Activated naive CD4-positive, alpha-beta T cell treated with anti-CD3 and anti-CD28 coated beads for 36 hours (primary cell): Measurements from ENCODE around the gene BRSK1. TPM values are rescaled to one million over a fixed set of nuclear protein-coding genes. Genes with fewer than 3 reads are reported as not detected.

Source experiments
- CTCF ChIA-PET: fragments of 350-600 bp; sonication (Branson Sonifier 250); formaldehyde crosslinking; loops from one replicate; lab custom pipeline; 2021; ENCODE audit warnings: antibody characterized with exemption; lab: Charles Lee
- DNase-seq: peaks from one replicate; pipeline ENCODE4 v3.0.0-alpha.2; 2020
- H3K27ac Mint-ChIP-seq: one replicate; pipeline ENCODE4 v1.8.0; 2021; ENCODE audit warnings: mild to moderate bottlenecking, mixed read lengths
- H3K27me3 Mint-ChIP-seq: one replicate; pipeline ENCODE4 v1.8.0; 2021; ENCODE audit warnings: low read depth, mixed read lengths
- H3K36me3 Mint-ChIP-seq: one replicate; pipeline ENCODE4 v1.8.0; 2021; ENCODE audit warnings: low read depth, mixed read lengths
- H3K4me1 Mint-ChIP-seq: one replicate; pipeline ENCODE4 v1.8.0; 2021; ENCODE audit warnings: low read depth, mixed read lengths
- H3K4me3 Mint-ChIP-seq: one replicate; pipeline ENCODE4 v1.8.0; 2021; ENCODE audit warnings: mild to moderate bottlenecking, moderate library complexity, mixed read lengths
- H3K9me3 Mint-ChIP-seq: one replicate; pipeline ENCODE4 v1.8.0; 2021; ENCODE audit warnings: mixed read lengths
- intact Hi-C: fragments of 100-400 bp; cut with micrococcal nuclease; formaldehyde crosslinking; loops from one replicate; pipeline ENCODE4 v1.15.1; 2023
- total RNA-seq, 2 experiments: library from RNA; stranded (reverse); gene quantifications; one replicate each; pipeline ENCODE4 v1.2.3, GENCODE V29; 2021

Gene BRSK1
- total RNA-seq, 2 experiments from 2014 or later = 1.4 to 2.2 TPM

DNA sequence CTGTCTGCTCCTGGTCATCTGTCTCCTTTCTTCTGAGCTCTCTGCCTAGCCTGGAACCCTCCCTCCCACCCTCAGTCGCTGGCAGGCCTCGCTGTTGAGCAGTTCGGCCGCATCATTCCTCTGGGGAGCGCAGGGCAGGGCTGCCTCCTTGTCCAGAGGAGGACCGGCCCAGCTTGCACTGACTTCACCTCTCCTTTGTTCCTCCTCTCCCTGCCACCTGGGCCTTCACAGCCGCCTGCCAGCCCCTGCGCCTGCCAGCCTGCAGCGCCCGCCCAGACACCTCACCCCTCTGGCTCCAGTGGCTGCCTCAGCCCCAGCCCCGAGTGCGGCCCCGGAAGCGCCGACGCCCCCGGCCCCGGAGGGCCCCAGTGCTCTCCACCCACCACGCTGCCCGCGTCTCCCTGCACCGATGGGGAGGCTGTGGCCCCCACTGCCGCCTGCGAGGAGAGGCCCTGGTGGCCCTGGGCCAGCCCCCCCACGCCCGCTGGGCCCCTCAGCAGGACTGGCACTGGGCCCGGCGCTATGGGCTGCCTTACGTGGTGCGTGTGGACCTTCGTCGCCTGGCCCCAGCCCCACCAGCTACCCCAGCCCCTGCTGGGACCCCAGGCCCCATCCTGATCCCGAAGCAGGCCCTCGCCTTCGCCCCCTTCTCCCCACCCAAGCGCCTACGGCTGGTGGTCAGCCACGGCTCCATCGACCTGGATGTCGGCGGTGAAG, 63.1 kb downstream of the BRSK1 start:
- Mint-ChIP-seq H3K36me3 (peaks cover 10% of the 10 kb centered on the region), H3K9me3 (no peaks in the 10 kb centered on the region), H3K4me1 (no peaks in the 10 kb centered on the region), H3K27ac (no peak overlapping the region), H3K27me3 (peaks cover 16% of the 10 kb centered on the region), H3K4me3 (no peak overlapping the region)
- no peak for DNase-seq
- intact Hi-C loops = no loop called here
- CTCF ChIA-PET = no interaction called here

DNA sequence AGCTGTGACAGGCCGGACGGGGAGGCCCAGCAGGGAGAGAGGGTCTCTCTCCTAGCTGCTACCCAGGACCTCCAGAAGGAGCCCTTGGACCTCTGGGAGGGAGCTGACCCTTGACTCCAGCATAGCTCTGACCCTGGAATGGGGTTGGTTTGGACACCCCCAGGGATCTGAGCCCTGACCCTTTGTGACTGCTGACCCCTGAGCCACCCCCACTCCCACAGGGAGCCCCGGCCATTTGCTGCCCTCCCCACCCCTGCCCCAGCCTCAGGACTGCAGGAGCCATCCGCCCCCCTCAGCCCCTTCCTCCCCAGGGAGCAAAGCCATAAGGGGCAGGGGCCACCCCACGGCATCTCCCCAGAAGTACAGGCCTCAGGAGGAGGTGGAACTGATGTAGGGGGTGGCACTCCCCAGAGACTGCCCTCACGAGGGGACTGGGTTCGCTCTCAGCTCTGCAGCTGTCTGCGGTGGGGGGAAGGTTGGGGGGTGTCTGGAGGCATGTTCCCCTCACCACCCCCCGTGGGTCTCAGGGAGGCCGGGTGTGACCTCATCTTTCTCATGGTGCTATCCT, 63.7 kb downstream of the BRSK1 start:
- Mint-ChIP-seq H3K27me3 (peaks cover 22% of the 10 kb centered on the region), H3K4me3 (no peak overlapping the region), H3K4me1 (peaks cover 1% of the 10 kb centered on the region), H3K36me3 (peaks cover 8% of the 10 kb centered on the region), H3K9me3 (no peaks in the 10 kb centered on the region), H3K27ac (no peak overlapping the region)
- intact Hi-C loops = no loop called here
- no peak for DNase-seq
- CTCF ChIA-PET = no interaction called here

DNA sequence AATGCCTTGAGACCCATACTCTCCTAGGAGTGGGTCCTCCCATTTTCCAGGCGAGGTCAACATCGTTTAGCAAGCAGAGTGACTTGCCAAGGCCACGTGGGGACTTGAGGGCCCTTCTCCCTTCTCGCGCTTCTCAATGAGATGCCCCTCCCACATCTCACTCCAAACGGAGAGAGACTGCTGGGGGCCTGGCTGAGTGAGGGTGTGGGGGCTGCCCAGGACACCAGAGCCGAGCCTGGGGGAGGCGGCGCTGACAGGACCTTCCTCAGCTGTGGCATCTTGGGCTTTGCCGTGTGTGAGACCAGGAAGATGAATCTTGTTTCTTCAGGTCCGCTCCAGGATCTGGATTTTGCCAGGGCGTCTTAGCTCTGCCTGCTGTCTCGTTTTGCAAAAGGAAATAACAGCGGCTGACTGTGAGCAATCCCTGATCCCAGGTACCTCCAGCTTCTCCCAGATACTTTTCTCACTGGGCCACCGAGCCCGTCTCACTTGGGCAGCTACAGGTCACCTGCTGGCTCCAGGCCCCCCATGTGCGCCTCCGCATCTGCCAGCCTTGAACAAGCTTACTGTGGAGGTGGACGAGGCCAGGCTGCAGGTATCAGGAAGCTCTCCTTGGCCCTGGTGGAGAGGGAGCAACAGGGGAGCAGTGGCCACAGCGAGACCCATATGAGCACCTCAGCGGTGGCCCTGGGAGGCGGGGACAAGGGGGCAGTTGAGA, 64.7 kb downstream of the BRSK1 start:
- Mint-ChIP-seq H3K4me1 (peaks cover 11% of the 10 kb centered on the region), H3K9me3 (no peaks in the 10 kb centered on the region), H3K36me3 (peaks cover 1% of the 10 kb centered on the region), H3K27me3 (peaks cover 32% of the 10 kb centered on the region), H3K27ac (no peak overlapping the region), H3K4me3 (no peak overlapping the region)
- CTCF ChIA-PET = interaction anchor here (1.0 to 2.4 kb wide), 3 partner anchors 47 to 188 kb away, joined by 3 to 7 read pairs (median 3); no protein-coding TSS in a partner anchor
- no peak for DNase-seq
- intact Hi-C loops = no loop called here

DNA sequence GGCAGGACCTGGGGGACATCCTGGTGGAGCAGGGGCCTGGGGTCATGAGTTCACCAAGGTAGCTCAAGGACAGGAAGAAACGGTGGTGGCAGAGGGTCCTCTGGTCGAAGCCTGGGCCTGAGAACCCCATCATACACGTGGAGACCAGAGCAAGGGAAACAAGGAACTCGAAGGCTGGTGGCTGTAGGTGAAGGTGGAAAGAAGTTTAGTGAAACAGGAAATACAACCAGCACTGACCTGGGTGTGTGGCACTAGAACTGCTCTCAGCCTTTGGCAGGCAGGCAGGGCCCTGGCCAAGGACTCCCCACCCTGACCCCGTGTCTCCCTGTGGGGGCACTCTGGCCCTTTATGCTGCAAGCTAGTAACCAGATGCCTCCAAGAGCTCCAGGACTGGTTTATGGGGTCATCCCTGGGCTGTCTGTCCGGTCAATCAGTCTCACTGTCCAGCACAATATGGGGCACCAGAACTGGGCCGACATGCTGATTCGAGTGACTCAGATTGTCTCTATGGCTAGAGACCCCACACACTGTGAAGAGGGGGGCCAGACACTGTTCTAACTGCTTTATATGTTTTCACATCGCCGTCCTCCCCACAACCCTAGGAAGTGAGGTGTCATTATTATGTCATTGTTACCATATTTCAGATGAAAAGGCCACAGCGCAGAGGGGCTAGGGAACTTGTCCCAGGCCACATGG, 67.0 kb downstream of the BRSK1 start:
- intact Hi-C loops = loop anchor here (5.0 kb wide), 1 partner anchor 48 kb away; no protein-coding TSS in a partner anchor
- Mint-ChIP-seq H3K36me3 (no peaks in the 10 kb centered on the region), H3K27ac (no peak overlapping the region), H3K27me3 (peaks cover 41% of the 10 kb centered on the region), H3K9me3 (no peaks in the 10 kb centered on the region), H3K4me3 (no peak overlapping the region), H3K4me1 (peaks cover 15% of the 10 kb centered on the region)
- CTCF ChIA-PET = no interaction called here
- DNase-seq = no peak

DNA sequence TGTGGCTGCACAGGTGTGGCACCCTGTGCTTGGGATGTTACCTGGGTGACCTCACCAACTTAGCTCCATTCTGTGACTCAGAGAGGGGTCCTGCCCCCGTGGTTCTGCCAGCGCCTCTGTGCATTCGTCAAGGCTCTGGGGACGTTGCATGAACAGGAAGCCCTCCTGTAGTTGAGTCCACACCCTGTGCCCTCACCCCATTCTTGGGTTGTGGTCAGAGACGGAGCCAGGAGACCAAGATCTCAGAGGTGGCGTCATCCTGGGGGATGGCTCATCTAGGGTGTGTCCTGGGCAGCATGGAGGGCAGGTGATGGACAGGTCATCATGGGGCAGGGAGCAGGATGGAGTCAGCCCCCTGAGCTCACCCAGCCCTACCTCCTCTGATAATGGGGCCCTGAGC, 68.2 kb downstream of the BRSK1 start:
- CTCF ChIA-PET = interaction anchor here (0.8 kb wide), 1 partner anchor 32 kb away, joined by 3 read pairs; the partner anchor contains the start of gene TMEM238

DNA sequence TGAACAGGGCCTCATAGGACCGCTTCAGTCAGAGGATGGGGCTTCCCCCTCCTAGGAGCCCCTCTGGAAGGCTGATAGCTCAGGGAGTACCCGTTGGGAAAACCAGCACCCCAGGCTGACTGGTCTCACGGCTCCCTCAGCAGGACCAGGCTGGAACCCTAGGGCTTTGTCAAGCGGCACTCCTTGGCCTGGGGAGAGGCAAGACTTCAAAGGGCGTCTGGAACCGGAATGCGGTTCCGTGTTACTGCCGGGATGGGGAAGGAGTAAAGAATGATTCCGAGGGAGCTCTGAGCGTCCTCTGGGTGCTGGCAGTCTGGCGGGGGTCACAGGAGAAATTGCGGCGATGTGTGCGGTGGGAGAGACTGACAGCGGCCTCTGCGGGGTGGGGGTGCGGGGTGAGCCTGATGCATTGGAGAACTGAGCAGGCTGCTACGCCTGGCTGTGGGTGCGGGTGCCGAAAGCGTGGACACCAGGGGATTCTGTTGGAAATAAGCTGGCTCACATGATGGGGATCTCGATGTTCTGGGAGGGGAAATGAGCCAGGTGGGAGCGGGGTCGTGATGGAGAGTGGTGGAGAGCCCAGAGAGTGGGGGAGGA, 68.8 kb downstream of the BRSK1 start:
- H3K4me1 Mint-ChIP-seq = peaks cover 15% of the 10 kb centered on the region
- peaks cover 47% of the 10 kb centered on the region for H3K27me3 Mint-ChIP-seq
- intact Hi-C loops = loop anchor here (5.0 kb wide), 1 partner anchor 50 kb away; no protein-coding TSS in a partner anchor
- DNase-seq = no peak
- no peak overlapping the region for H3K27ac Mint-ChIP-seq
- peak overlapping the region; percentile 10 for H3K4me3 Mint-ChIP-seq
- no peaks in the 10 kb centered on the region for H3K36me3 Mint-ChIP-seq
- no peaks in the 10 kb centered on the region for H3K9me3 Mint-ChIP-seq
- CTCF ChIA-PET = interaction anchor here (0.6 to 0.8 kb wide), 2 partner anchors 25 to 32 kb away, joined by 3 read pairs; partner anchors contain the start of gene TMEM238

More for the DNA sequence above, 68.2 kb downstream of the BRSK1 start:
- peaks cover 15% of the 10 kb centered on the region for H3K4me1 Mint-ChIP-seq
- H3K9me3 Mint-ChIP-seq = no peaks in the 10 kb centered on the region
- H3K36me3 Mint-ChIP-seq = no peaks in the 10 kb centered on the region
- H3K4me3 Mint-ChIP-seq = no peak overlapping the region
- intact Hi-C loops = loop anchor here (5.0 kb wide), 1 partner anchor 50 kb away; no protein-coding TSS in a partner anchor
- DNase-seq = no peak
- peaks cover 42% of the 10 kb centered on the region for H3K27me3 Mint-ChIP-seq
- no peak overlapping the region for H3K27ac Mint-ChIP-seq

DNA sequence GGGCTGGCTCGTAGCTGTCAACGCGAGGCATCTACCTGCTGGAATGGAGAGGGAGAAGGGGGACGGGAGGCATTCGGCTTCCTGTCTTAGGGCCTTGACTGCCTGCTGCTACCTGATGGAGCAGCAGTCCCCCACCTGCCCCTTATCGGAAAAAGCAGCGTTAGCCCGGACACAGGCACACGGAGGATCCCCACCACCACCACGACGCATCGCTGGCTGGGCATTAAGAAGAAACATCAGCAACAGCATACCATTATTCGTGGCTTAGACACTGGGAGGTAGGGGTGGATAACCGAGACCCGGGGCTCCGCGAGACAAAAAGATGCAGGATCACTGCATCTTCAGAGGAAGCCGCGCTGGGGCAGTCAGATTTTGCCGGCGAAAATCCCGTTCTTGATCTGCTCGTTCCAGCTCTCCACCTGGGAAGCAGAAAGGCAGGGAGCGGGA, 69.6 kb downstream of the BRSK1 start:
- H3K36me3 Mint-ChIP-seq = no peaks in the 10 kb centered on the region
- no peak for DNase-seq
- intact Hi-C loops = loop anchor here (5.0 kb wide), 1 partner anchor 51 kb away; no protein-coding TSS in a partner anchor
- peaks cover 49% of the 10 kb centered on the region for H3K27me3 Mint-ChIP-seq
- peak overlapping the region; percentile 73 for H3K4me3 Mint-ChIP-seq
- CTCF ChIA-PET = no interaction called here
- no peak overlapping the region for H3K27ac Mint-ChIP-seq
- H3K4me1 Mint-ChIP-seq = peaks cover 15% of the 10 kb centered on the region
- H3K9me3 Mint-ChIP-seq = no peaks in the 10 kb centered on the region

DNA sequence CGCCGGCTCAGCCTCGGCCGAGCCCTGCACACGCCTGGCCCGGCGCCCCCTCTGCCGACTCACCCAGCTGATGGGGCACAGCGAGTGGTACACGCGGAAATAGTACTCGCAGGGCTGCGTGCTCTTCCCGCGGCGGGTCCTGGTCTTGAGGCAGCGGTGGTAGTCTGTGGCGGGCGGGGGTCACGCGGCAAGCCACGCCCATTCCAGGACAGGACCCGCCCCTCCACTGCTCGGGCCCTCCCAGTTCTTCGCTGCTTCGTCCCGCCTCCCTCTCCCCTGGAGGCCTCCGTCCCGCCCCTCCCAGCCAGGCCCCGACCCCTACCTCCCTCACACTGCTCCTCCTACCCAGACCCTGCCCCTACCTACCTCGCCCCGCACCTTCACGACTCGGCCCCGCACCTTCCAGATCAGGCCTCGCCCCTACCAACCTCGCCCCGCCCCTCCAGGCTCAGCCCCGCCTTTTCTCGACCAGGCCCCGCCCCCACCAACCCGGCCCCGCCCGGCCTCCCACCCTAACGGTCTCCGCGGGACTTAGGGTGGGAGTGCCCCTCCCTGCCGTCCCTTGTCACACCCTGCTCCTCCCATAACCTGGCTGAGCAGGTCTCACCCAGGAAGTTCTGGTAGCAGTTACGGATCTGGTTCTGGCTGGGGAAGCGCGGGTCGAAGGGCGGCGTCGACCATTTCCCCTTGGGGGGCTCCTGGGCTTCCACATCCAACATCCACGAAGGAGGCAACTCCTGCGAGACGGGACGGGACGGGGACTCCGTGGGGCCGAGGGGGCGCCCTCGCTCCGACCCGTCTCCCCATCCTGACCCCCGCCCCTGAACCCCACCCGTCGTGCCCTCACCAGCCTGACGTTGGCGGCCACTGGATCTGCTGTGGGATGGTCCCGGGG, 70.3 kb downstream of the BRSK1 start:
- peaks cover 49% of the 10 kb centered on the region for H3K27me3 Mint-ChIP-seq
- CTCF ChIA-PET = no interaction called here
- DNase-seq = peak; percentile 76
- H3K4me1 Mint-ChIP-seq = peaks cover 15% of the 10 kb centered on the region
- intact Hi-C loops = loop anchor here (1.0 to 5.0 kb wide), 2 partner anchors 15 to 52 kb away; partner anchors contain the start of gene KMT5C
- no peaks in the 10 kb centered on the region for H3K9me3 Mint-ChIP-seq
- no peaks in the 10 kb centered on the region for H3K36me3 Mint-ChIP-seq
- peak overlapping the region; percentile 73 for H3K4me3 Mint-ChIP-seq
- H3K27ac Mint-ChIP-seq = no peak overlapping the region

DNA sequence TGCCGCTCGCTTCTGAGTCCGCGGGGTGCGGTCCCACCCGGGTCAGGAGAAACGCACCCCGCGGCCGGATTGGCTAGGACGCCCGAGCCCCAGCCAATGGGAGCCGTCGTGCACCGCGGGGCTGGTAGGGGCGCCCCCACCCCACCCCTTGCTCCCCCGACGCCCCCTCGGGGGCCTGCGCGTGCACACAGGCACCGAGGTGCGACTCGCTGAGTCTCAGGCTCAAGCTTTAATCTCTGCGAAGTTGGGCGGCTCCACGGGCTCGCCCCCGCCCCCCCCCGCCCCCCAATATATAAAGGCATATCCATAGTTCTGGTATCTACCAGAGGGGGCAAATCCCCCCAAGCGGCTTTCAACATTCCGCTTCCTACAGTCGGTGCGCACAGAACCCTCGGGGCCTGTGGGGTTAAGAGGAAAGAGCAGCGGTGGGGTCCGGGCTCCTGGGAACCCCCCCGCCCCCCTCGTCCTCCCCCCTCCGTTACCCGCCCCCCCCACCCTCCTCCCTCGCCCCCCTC, 71.0 kb downstream of the BRSK1 start, which contains the start of gene COX6B2:
COX6B2 (minus strand) TSS at position 22 of the 515 bp plus-strand sequence. CDS start 198 bp downstream, outside the sequence.
- intact Hi-C loops = loop anchor here (1.0 to 5.0 kb wide), 2 partner anchors 15 to 52 kb away; partner anchors contain the start of gene KMT5C
- Mint-ChIP-seq H3K9me3 (no peaks in the 10 kb centered on the region), H3K27me3 (peaks cover 49% of the 10 kb centered on the region), H3K27ac (no peak within 1 kb of the TSS), H3K4me1 (peaks cover 15% of the 10 kb centered on the region), H3K36me3 (no peaks in the 10 kb centered on the region), H3K4me3 (peak within 1 kb of the TSS; percentile 73)
- CTCF ChIA-PET = no interaction called here
- DNase-seq = no peak

DNA sequence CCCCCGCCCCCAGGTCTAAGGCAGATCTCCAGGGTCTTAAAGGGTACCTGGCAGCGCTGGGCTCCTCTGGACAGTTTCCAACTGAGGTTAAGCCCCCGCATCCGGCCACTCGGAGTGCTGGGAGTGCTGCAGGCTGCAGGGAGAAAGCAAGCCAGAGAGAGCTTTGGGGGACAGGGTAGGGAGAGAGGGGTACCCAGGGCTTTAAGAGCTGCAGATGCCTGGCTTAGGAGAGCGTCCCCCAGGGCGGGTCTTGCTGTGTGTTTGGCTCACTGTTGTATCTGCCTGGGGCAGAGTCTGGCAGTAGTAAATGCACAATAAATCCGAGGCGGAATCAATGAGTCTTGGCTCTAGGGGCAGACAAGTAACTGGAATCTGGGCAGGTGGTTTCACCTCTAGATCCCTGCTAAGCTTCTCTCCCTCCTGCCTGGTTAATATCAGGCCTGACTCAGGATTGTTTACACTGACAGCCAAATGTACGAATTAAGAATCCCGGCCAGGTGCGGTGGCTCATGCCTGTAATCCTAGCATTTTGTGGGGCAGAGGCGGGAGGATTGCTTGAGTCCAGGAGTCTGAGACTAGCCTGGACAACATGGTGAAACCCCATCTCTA, 71.5 kb downstream of the BRSK1 start:
- Mint-ChIP-seq H3K9me3 (no peaks in the 10 kb centered on the region), H3K27me3 (peaks cover 49% of the 10 kb centered on the region), H3K36me3 (no peaks in the 10 kb centered on the region), H3K27ac (no peak overlapping the region), H3K4me1 (peaks cover 15% of the 10 kb centered on the region), H3K4me3 (peak overlapping the region; percentile 3)
- CTCF ChIA-PET = no interaction called here
- no peak for DNase-seq
- intact Hi-C loops = no loop called here
